Measurements from ENCODE around the gene ARRB2. TPM values are rescaled to one million over a fixed set of nuclear protein-coding genes. Genes with fewer than 3 reads are reported as not detected.

The ARRB2 gene
- total and polyA plus RNA-seq, 4 donors, result 11.8 to 16.5 (median 13.9) TPM

DNA sequence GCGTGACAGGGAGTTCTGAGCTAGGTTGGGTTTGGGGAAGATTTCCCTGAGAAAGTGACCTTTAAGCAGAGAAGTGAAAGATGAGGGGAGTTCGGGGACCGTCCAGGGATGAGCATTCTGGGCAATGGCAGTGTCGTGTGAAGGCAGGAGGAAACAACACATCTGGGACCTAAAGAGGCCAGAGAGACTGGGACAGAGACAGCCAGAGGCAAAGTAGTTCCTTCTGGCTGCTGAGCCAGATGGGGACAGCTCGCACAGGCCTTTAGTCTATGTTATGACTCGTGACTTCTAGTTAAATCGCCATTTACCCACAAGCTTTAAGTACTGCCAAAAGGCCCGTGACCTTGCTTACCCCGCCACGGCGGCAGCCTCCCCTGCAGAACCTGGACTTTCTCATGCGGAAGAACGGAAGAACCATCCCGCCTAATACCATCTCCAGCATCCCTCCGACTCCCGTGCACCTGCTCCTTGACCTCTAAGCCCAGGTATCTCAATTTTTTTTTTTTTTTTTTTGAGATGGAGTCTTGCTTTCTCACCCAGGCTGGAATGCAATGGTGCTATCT lies 12.3 kb downstream of the ARRB2 start:
- WGBS, result 89% methylated on average over 16 of the region's 16 CpGs
- H3K4me3 ChIP-seq (ENCODE audit: low read depth in 1 of 3, low read length in 3 of 3), result no peak overlapping the region
- TF ChIP-seq, protein P1, sequence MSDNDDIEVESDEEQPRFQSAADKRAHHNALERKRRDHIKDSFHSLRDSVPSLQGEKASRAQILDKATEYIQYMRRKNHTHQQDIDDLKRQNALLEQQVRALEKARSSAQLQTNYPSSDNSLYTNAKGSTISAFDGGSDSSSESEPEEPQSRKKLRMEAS (IDR thresholded peaks at IDR 0.05), result no peak
- TF ChIP-seq JUND (IDR thresholded peaks at IDR 0.05), result no peak
- TF ChIP-seq FOXA1 (IDR thresholded peaks at IDR 0.05), result no peak
- TF ChIP-seq, protein P2, sequence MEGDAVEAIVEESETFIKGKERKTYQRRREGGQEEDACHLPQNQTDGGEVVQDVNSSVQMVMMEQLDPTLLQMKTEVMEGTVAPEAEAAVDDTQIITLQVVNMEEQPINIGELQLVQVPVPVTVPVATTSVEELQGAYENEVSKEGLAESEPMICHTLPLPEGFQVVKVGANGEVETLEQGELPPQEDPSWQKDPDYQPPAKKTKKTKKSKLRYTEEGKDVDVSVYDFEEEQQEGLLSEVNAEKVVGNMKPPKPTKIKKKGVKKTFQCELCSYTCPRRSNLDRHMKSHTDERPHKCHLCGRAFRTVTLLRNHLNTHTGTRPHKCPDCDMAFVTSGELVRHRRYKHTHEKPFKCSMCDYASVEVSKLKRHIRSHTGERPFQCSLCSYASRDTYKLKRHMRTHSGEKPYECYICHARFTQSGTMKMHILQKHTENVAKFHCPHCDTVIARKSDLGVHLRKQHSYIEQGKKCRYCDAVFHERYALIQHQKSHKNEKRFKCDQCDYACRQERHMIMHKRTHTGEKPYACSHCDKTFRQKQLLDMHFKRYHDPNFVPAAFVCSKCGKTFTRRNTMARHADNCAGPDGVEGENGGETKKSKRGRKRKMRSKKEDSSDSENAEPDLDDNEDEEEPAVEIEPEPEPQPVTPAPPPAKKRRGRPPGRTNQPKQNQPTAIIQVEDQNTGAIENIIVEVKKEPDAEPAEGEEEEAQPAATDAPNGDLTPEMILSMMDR (IDR thresholded peaks at IDR 0.05; ENCODE audit: low read depth, low read length, missing input control), result no peak
- no peak for TF ChIP-seq EGR1 (IDR thresholded peaks at IDR 0.05; ENCODE audit: low read depth in 2 of 2)
- TF ChIP-seq, protein P3, sequence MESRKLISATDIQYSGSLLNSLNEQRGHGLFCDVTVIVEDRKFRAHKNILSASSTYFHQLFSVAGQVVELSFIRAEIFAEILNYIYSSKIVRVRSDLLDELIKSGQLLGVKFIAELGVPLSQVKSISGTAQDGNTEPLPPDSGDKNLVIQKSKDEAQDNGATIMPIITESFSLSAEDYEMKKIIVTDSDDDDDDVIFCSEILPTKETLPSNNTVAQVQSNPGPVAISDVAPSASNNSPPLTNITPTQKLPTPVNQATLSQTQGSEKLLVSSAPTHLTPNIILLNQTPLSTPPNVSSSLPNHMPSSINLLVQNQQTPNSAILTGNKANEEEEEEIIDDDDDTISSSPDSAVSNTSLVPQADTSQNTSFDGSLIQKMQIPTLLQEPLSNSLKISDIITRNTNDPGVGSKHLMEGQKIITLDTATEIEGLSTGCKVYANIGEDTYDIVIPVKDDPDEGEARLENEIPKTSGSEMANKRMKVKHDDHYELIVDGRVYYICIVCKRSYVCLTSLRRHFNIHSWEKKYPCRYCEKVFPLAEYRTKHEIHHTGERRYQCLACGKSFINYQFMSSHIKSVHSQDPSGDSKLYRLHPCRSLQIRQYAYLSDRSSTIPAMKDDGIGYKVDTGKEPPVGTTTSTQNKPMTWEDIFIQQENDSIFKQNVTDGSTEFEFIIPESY (IDR thresholded peaks at IDR 0.05), result no peak
- TF ChIP-seq, protein P4, sequence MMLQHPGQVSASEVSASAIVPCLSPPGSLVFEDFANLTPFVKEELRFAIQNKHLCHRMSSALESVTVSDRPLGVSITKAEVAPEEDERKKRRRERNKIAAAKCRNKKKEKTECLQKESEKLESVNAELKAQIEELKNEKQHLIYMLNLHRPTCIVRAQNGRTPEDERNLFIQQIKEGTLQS (IDR thresholded peaks at IDR 0.05), result no peak
- TF ChIP-seq YY1 (IDR thresholded peaks at IDR 0.05), result no peak
- no peak for TF ChIP-seq NR2F2 (IDR thresholded peaks at IDR 0.05)
- TF ChIP-seq SP1 (IDR thresholded peaks at IDR 0.05), result no peak
- TF ChIP-seq, protein P5, sequence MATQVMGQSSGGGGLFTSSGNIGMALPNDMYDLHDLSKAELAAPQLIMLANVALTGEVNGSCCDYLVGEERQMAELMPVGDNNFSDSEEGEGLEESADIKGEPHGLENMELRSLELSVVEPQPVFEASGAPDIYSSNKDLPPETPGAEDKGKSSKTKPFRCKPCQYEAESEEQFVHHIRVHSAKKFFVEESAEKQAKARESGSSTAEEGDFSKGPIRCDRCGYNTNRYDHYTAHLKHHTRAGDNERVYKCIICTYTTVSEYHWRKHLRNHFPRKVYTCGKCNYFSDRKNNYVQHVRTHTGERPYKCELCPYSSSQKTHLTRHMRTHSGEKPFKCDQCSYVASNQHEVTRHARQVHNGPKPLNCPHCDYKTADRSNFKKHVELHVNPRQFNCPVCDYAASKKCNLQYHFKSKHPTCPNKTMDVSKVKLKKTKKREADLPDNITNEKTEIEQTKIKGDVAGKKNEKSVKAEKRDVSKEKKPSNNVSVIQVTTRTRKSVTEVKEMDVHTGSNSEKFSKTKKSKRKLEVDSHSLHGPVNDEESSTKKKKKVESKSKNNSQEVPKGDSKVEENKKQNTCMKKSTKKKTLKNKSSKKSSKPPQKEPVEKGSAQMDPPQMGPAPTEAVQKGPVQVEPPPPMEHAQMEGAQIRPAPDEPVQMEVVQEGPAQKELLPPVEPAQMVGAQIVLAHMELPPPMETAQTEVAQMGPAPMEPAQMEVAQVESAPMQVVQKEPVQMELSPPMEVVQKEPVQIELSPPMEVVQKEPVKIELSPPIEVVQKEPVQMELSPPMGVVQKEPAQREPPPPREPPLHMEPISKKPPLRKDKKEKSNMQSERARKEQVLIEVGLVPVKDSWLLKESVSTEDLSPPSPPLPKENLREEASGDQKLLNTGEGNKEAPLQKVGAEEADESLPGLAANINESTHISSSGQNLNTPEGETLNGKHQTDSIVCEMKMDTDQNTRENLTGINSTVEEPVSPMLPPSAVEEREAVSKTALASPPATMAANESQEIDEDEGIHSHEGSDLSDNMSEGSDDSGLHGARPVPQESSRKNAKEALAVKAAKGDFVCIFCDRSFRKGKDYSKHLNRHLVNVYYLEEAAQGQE (IDR thresholded peaks at IDR 0.05), result no peak
- no peak for TF ChIP-seq GABPA (IDR thresholded peaks at IDR 0.05 in 1 of 2, conservative IDR thresholded peaks at IDR 0.05 in 1 of 2)
- no peak for TF ChIP-seq RAD21 (IDR thresholded peaks at IDR 0.05)
- no peak for TF ChIP-seq HNF4G (IDR thresholded peaks at IDR 0.05)
- no peak for TF ChIP-seq TAF1 (conservative IDR thresholded peaks at IDR 0.05)
- TF ChIP-seq RXRA (IDR thresholded peaks at IDR 0.05), result no peak
- no peak for TF ChIP-seq FOXA2 (IDR thresholded peaks at IDR 0.05)
- H3K27me3 ChIP-seq (ENCODE audit: control insufficient read depth in 4 of 4, insufficient read depth in 4 of 4, low read length in 3 of 4), result no peaks in the 10 kb centered on the region
- H3K9ac ChIP-seq (ENCODE audit: low read depth in 1 of 2, low read length in 2 of 2), result no peak overlapping the region
- H3K4me1 ChIP-seq (ENCODE audit: control insufficient read depth in 4 of 4, insufficient read depth in 4 of 4, low read length in 3 of 4), result peaks cover 13 to 30% (median 23%) of the 10 kb centered on the region in 4 donors
- no peak for DNase-seq (ENCODE audit: low spot score)
- H3K9me3 ChIP-seq (ENCODE audit: control insufficient read depth in 4 of 4, low read length in 3 of 4), result no peaks in the 10 kb centered on the region
- no peak overlapping the region for H3K27ac ChIP-seq (ENCODE audit: low read depth in 1 of 2, low read length in 2 of 2)
- H3K36me3 ChIP-seq (ENCODE audit: control insufficient read depth in 4 of 4, insufficient read depth in 3 of 4, low read depth in 1 of 4, low read length in 3 of 4), result peaks cover 0 to 3% (median 1%) of the 10 kb centered on the region in 4 donors
